HG03045 (cell line): ENCODE results near the gene TMA16.
A peak's percentile ranks its signal among the peaks of the same experiment; 100 is the strongest.
"Not testable (repeated sequence)": the region's sequence is repeated elsewhere in the genome, so short reads cannot be mapped to it uniquely, and the experiment has no call there.

Experiments
- ATAC-seq: cut with Tn5 transposase; IDR thresholded peaks from one replicate; pipeline ENCODE4 v1.9.1; 2021; ENCODE audit warnings: mild to moderate bottlenecking, moderate library complexity; ENCODE audit not compliant: unreplicated experiment

TMA16 gene

GRCh38 chr4:163494360-163495241 is at the start of gene TMA16:
Gene TMA16 (plus strand): TSS chr4:163494690. CDS start chr4:163494802, 112 bp downstream.
- ATAC-seq: peak; percentile 92

GRCh38 chr4:163447023-163447422 is 47.5 kb upstream of the TMA16 start:
- ATAC-seq: not testable (repeated sequence)

DNA sequence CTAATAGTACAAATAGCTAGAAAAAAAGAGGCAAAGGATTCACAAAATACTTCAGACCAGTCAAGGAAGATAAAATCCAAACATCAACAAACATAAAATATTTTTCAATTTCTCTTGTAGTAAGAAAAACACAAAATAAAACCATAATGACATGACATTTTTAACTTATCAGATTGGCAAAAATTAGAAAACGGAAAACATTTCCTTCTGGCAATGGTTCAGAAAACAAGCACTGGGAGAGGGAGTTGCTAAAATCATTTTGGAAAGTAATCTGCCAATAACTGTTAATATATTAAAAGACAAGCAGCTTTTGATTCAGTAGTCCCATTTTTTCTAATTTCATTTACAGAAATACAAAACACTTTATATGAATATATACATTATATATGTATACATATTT is 47.0 kb upstream of the TMA16 start:
- ATAC-seq: no peak

DNA sequence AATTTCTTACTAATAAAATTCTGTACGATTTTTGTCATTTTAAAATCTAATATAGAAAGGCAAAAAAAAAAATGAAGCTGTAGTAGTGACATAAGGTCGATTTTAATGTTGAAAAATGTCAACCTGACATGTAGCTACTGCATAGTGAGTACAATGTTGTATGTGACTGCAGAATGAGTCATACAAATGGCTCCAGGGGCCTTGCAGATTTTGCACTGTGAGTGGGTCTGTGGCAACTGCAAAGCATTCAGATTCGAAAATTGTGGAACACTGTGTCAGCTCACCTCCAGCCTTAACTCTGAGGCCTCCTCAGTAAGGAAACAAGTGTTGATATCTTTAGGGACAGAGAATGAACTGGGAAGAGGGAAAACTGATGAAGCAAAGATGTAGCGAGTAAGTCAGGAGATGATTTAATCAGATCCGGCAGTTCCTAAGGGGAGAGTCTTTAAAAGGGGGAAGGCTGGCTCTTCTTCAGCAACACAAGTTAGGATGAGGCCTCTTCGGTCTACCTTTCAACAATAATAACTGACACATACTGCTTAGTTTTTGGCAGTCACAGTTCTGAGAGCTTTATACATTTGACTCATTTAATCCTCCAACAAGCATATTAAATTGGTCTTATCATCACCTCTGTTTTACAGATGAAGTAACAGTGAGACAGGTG is 45.8 kb upstream of the TMA16 start:
- ATAC-seq: no peak

- no peak for ATAC-seq
Observed at GRCh38 chr4:163462556-163462955, 31.9 kb upstream of the TMA16 start.

DNA sequence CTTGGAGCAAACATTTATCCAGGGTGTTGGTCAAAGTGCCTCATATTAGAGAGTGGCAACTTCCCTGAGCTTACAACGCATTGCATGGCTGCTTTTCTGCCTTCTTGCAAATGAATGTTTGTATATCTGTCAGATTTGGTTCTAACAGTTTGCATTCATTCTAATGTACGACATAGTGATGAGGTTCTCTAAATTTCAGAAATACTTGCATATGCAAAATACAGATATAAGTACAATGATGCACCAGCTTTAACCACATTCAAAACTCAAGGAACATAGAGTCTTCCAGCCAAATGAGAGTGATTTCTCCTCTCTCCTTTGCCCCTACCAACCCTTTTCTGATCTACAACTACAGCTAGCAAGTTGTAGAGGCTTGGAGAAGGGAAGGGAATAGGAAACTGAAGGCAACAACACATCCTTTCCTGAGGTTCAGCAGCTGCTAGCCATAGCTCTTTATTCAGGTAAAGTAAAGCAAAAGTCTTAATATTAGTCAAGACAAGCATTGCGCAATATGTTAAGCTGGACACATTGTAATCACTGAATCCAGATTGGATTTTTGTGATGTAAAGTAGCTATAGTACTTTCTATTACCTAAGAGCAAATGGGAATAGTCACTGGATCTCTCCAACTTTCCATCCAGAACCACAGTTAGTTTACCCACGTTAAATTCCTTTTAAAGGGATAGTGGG is 27.3 kb upstream of the TMA16 start:
- no peak for ATAC-seq

DNA sequence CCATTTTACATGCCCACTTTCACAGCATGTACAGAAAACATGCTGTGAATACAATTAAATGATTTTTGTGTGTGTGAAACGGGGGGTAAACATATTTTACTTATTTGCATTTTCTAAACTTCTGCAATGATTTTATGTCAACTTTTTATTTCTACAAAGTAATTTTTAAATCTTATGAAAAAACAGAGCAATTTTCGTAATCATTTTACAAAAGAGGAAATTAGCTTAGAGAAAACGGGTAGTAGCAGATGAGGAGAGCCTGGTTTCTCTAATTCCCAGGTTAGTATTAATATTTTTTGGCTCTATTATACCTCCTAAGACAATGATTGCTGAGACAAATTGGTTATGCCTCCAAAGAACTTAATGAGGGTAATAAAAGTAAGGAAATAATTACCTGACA is 24.1 kb upstream of the TMA16 start:
- no peak for ATAC-seq

DNA sequence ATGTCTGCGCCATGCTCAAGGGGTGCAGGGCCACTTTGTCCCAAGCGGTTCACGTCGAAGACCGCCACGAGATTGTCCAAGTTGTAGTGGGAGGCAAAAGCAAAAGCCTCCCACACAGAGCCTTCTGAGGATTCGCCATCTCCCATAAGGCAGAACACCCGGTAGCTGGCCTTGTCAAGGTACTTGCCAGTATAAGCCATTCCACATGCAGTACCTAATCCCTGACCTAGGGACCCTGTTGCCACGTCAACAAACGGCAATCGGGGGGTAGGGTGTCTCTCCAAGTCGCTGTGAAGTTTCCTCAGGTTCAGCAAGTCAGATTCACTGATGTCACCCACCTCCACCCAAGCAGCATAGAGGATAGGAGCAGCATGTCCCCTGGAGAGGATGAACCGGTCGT is 21.4 kb upstream of the TMA16 start:
- no peak for ATAC-seq

DNA sequence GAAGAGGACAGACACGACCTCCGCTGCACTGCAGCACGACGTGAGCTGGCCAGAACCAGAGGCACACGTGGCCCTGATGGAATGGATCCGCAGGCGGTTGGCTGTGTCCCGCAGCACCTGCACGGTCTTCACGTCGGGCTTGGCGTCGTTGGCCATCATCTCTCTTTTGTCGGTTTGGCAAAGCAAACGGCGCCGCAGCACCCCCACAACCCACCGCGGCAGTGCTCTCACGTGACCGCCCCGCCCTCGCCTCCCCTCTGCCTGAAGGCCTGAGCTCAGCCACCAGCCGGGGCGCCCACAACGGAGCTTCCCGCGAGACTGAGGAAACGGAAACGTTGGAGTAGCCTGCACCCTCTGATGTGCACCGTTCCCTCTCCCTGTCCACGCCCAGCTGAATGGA is 20.9 kb upstream of the TMA16 start, which contains the start of gene TKTL2:
Gene TKTL2, minus strand, starts transcription at position 179 of the 400 bp plus-strand sequence. Its CDS starts 20 bp downstream, at position 159.
- ATAC-seq: no peak

GRCh38 chr4:163474027-163474426 is 20.5 kb upstream of the TMA16 start:
- ATAC-seq: no peak

GRCh38 chr4:163476761-163477438 is 17.6 kb upstream of the TMA16 start:
- no peak for ATAC-seq

DNA sequence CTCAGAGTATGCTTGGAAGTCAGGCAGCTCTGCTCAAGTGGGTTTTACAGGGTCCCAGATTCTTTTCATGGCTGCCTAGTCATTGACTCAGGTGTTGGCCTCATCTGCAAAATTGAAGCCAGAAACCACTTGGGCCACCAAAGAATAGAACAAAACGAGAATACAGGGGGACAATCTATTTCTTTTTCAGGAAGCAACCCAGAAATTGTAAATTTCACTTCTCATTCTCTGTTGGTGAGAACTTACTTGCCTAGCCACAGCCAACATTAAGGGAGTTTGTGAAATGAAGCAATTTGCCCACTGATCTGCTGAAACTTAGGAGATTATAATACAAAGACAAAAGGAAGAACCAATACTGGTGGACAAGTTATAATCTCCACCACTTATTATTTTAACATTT is 12.3 kb upstream of the TMA16 start:
- peak; percentile 53 for ATAC-seq

GRCh38 chr4:163484906-163485305 is 9.6 kb upstream of the TMA16 start:
- no peak for ATAC-seq

GRCh38 chr4:163485589-163485988 is 8.9 kb upstream of the TMA16 start:
- ATAC-seq: no peak

DNA sequence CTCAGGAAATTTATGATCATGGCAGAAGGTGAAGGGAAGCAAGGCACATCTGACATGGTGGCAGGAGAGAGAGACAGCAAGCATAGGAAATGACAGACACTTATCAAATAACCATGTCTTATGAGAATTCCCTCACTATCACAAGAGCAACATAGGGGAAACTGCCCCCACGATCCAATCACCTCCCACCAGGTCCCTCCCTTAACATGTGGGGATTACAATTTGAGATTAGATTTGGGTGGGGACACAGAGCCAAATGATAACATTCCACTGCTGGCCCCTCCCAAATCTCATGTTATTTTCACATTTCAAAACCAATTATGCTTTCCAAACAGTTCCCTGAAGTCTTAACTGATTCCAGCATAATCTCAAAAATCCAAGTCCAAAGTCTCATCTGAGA is 8.2 kb upstream of the TMA16 start:
- ATAC-seq: no peak

GRCh38 chr4:163489929-163490328 is 4.6 kb upstream of the TMA16 start:
- no peak for ATAC-seq

DNA sequence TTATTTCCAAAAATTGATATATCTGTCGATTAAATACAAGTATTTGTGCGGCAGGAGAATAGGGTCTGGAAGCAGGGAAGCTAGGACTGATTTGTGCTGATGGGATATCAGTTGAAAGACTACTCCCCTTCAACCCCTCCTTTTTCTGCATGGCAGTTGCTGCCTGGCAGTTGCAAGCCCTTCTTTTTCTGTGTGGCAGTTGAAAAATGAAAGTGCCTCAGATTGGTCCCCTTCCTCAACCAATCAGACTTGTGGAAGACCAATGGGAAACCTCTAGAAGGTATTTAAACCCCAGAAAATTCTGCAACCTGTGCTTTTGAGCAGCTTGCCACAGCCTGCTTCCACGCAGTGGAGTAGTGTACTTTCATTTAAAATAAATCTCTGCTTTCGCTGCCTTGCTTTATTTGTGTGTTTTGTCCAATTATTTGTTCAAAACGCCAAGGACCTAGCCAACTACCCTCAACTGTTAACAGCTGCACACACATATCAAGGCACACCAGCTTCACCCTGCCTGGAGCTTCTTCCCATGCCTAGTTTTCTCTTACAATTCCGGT is 1.5 kb upstream of the TMA16 start:
- no peak for ATAC-seq

- ATAC-seq: no peak
Observed at GRCh38 chr4:163493643-163494359, 689 bp upstream of the TMA16 start.

GRCh38 chr4:163495900-163496299 is 1.4 kb downstream of the TMA16 start:
- ATAC-seq: no peak

DNA sequence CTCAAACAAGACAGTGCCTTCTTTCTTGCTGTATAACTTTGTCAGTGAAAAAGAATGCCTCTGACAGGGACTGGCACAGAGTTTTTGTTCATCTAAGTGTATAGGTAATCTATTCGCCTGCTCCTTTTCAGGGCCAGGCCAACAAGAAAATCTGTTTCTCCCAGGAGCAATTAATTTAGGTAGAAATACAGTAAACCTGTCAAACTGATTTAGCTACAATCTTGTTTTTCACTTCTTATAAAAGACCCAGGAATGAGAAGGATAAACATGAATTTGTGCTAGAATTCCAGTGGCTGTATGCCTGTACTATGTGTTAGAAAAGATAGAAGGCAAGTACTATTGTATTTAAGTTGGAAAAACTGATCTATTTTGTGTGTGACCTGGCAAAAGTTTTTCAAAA is 6.1 kb downstream of the TMA16 start:
- ATAC-seq: no peak
